Measurements from ENCODE around the gene OR2J2. TPM values are rescaled to one million over a fixed set of nuclear protein-coding genes. Genes with fewer than 3 reads are reported as not detected.

OR2J2 gene
- total RNA-seq (2022; extraction: Qiagen RNA extraction; ENCODE audit: low read depth), result not detected in 5 replicates

GRCh38 chr6:29170607-29171006 lies at the start of gene OR2J2:
Gene OR2J2, plus strand, starts transcription at chr6:29170907. Its CDS starts 2,729 bp downstream, at chr6:29173636.

Other genes with a start within 250 kb of the OR2J2 start
- gene TRIM27, start 246.9 kb upstream of the OR2J2 start, total RNA-seq (2022; extraction: Qiagen RNA extraction; ENCODE audit: low read depth), result 38.2 to 48.9 TPM (median 46.3 TPM) in 5 replicates
- gene ZNF311, start 165.6 kb upstream of the OR2J2 start, total RNA-seq (2022; extraction: Qiagen RNA extraction; ENCODE audit: low read depth), result 0.09 to 0.27 TPM (median 0.16 TPM) in 5 replicates
- not detected in 5 replicates for gene OR2W1, start 125.7 kb upstream of the OR2J2 start, total RNA-seq (2022; extraction: Qiagen RNA extraction; ENCODE audit: low read depth)
- not detected in 5 replicates for gene OR2B3, start 83.6 kb upstream of the OR2J2 start, total RNA-seq (2022; extraction: Qiagen RNA extraction; ENCODE audit: low read depth)
- gene OR2J1, start 71.4 kb upstream of the OR2J2 start, total RNA-seq (2022; extraction: Qiagen RNA extraction; ENCODE audit: low read depth), result not detected in 5 replicates
- not detected in 5 replicates for gene OR2J3, start 62.8 kb upstream of the OR2J2 start, total RNA-seq (2022; extraction: Qiagen RNA extraction; ENCODE audit: low read depth)
- not detected in 5 replicates for gene OR14J1, start 130.8 kb downstream of the OR2J2 start, total RNA-seq (2022; extraction: Qiagen RNA extraction; ENCODE audit: low read depth)
- not detected in 5 replicates for gene OR5V1, start 198.0 kb downstream of the OR2J2 start, total RNA-seq (2022; extraction: Qiagen RNA extraction; ENCODE audit: low read depth)
- not detected in 5 replicates for gene OR12D3, start 204.4 kb downstream of the OR2J2 start, total RNA-seq (2022; extraction: Qiagen RNA extraction; ENCODE audit: low read depth)
- gene OR12D2, start 224.7 kb downstream of the OR2J2 start, total RNA-seq (2022; extraction: Qiagen RNA extraction; ENCODE audit: low read depth), result not detected in 5 replicates
- gene OR12D1, start 244.0 kb downstream of the OR2J2 start, total RNA-seq (2022; extraction: Qiagen RNA extraction; ENCODE audit: low read depth), result not detected in 5 replicates

All from A549 treated with GW870086 at 1 μM for 4 hours (cell line).